H9 (cell line): ENCODE results near the gene MTCP1. TPM values are rescaled to one million over a fixed set of nuclear protein-coding genes. Genes with fewer than 3 reads are reported as not detected.

ENCODE experiments used
- DNase-seq: peaks from one replicate; pipeline ENCODE4 v3.0.0-alpha.2; 2017
- H2AFZ ChIP-seq: one replicate; pipeline ENCODE4 v1.6.1; 2013; ENCODE audit warnings: mild to moderate bottlenecking, low read length, control low read depth, moderate library complexity
- H2AK5ac ChIP-seq: 2 replicates; pipeline ENCODE4 v1.6.1; 2013; ENCODE audit warnings: low read length, control low read depth, mixed read lengths; ENCODE audit not compliant: insufficient read length
- H2BK120ac ChIP-seq: one replicate; pipeline ENCODE4 v1.6.1; 2013; ENCODE audit warnings: low read depth, mild to moderate bottlenecking, low read length, control low read depth, inconsistent platforms; ENCODE audit not compliant: poor library complexity, severe bottlenecking
- H2BK12ac ChIP-seq: 2 replicates; pipeline ENCODE4 v1.6.1; 2013; ENCODE audit warnings: low read length, control low read depth, mixed read lengths, low read depth; ENCODE audit not compliant: insufficient read length
- H2BK15ac ChIP-seq: 2 replicates; pipeline ENCODE4 v1.6.1; 2013; ENCODE audit warnings: low read depth, low read length, control low read depth
- H2BK20ac ChIP-seq: one replicate; pipeline ENCODE4 v1.6.1; 2013; ENCODE audit warnings: low read depth, mild to moderate bottlenecking, low read length, control low read depth, inconsistent platforms; ENCODE audit not compliant: poor library complexity, severe bottlenecking
- H2BK5ac ChIP-seq: 2 replicates; pipeline ENCODE4 v1.6.1; 2013; ENCODE audit warnings: low read length, control low read depth, mixed read lengths; ENCODE audit not compliant: insufficient read length
- H3K14ac ChIP-seq: 2 replicates; pipeline ENCODE4 v1.6.1; 2013; ENCODE audit warnings: low read length, control low read depth; ENCODE audit not compliant: insufficient read depth
- H3K18ac ChIP-seq: 2 replicates; pipeline ENCODE4 v1.6.1; 2013; ENCODE audit warnings: low read depth, mild to moderate bottlenecking, mixed read lengths, low read length, control low read depth; ENCODE audit not compliant: insufficient read length
- H3K23ac ChIP-seq: 2 replicates; pipeline ENCODE4 v1.6.1; 2013; ENCODE audit warnings: low read length, control low read depth, mixed read lengths, low read depth; ENCODE audit not compliant: insufficient read length
- H3K23me2 ChIP-seq: 2 replicates; pipeline ENCODE4 v1.6.1; 2013; ENCODE audit warnings: low read depth, mild to moderate bottlenecking, mixed read lengths, low read length, control low read depth; ENCODE audit not compliant: insufficient read length, poor library complexity, severe bottlenecking
- H3K27ac ChIP-seq: 2 replicates; pipeline ENCODE4 v1.5.1; 2013; ENCODE audit warnings: low read length, control low read depth, mixed read lengths, low read depth; ENCODE audit not compliant: insufficient read length
- H3K27me3 ChIP-seq: 2 replicates; pipeline ENCODE4 v1.6.1; 2013; ENCODE audit warnings: low read length, control low read depth, inconsistent platforms; ENCODE audit not compliant: insufficient read depth
- H3K4ac ChIP-seq: 2 replicates; pipeline ENCODE4 v1.6.1; 2013; ENCODE audit warnings: low read depth, mild to moderate bottlenecking, control low read depth, inconsistent platforms, low read length, moderate library complexity
- H3K4me1 ChIP-seq: 2 replicates; pipeline ENCODE4 v1.6.1; 2013; ENCODE audit warnings: low read length, control low read depth, inconsistent platforms; ENCODE audit not compliant: insufficient read depth
- H3K4me2 ChIP-seq: 2 replicates; pipeline ENCODE4 v1.6.1; 2013; ENCODE audit warnings: low read length, control low read depth, mixed read lengths; ENCODE audit not compliant: insufficient read length, insufficient read depth
- H3K56ac ChIP-seq: 2 replicates; pipeline ENCODE4 v1.6.1; 2013; ENCODE audit warnings: low read depth, mild to moderate bottlenecking, mixed read lengths, low read length, control low read depth; ENCODE audit not compliant: insufficient read length
- H3K79me1 ChIP-seq: 2 replicates; pipeline ENCODE4 v1.6.1; 2013; ENCODE audit warnings: low read depth, mild to moderate bottlenecking, moderate library complexity, low read length, control low read depth, inconsistent platforms; ENCODE audit not compliant: insufficient read depth, poor library complexity, severe bottlenecking
- H3K79me2 ChIP-seq: 2 replicates; pipeline ENCODE4 v1.6.1; 2013; ENCODE audit warnings: low read length, control low read depth, inconsistent platforms; ENCODE audit not compliant: insufficient read depth
- H3K9ac ChIP-seq: 2 replicates; pipeline ENCODE4 v1.6.1; 2013; ENCODE audit warnings: low read length, control low read depth, mixed read lengths; ENCODE audit not compliant: insufficient read length; ENCODE audit errors: extremely low read depth
- H3K9me3 ChIP-seq: one replicate; pipeline ENCODE4 v1.6.1; 2013; ENCODE audit warnings: low read depth, low read length, inconsistent platforms; ENCODE audit not compliant: control insufficient read depth
- H3T11ph ChIP-seq: one replicate; pipeline ENCODE4 v1.6.1; 2013; ENCODE audit warnings: mild to moderate bottlenecking, low read length, control low read depth, inconsistent platforms
- H4K20me1 ChIP-seq: one replicate; pipeline ENCODE4 v1.6.1; 2013; ENCODE audit not compliant: control insufficient read depth, insufficient read length, insufficient read depth
- H4K5ac ChIP-seq: 2 replicates; pipeline ENCODE4 v1.6.1; 2013; ENCODE audit warnings: low read depth, mild to moderate bottlenecking, mixed read lengths, low read length, control low read depth; ENCODE audit not compliant: insufficient read length
- H4K8ac ChIP-seq: replicated peaks from 2 replicates; pipeline ENCODE4 v1.6.1; 2013; ENCODE audit warnings: low read length, control low read depth, mixed read lengths, low read depth; ENCODE audit not compliant: insufficient read length
- H4K91ac ChIP-seq: 2 replicates; pipeline ENCODE4 v1.6.1; 2013; ENCODE audit warnings: low read depth, mild to moderate bottlenecking, moderate library complexity, mixed read lengths, low read length, control low read depth; ENCODE audit not compliant: insufficient read length
- H3K27ac Mint-ChIP-seq, 3 experiments: 2 replicates in 2 of 3; 3 replicates in 1 of 3; pipeline ENCODE4 v1.8.0; 2020 to 2021; ENCODE audit warnings: mixed read lengths in 3 of 3, mild to moderate bottlenecking in 1 of 3, moderate library complexity in 1 of 3
- H3K27me3 Mint-ChIP-seq: 2 replicates; pipeline ENCODE4 v1.8.0; 2021; ENCODE audit warnings: low read depth, mild to moderate bottlenecking, moderate library complexity, mixed read lengths
- H3K36me3 Mint-ChIP-seq, 3 experiments: 2 replicates in 2 of 3; 3 replicates in 1 of 3; pipeline ENCODE4 v1.8.0; 2020 to 2021; ENCODE audit warnings: low read depth in 3 of 3, mixed read lengths in 3 of 3; ENCODE audit not compliant: insufficient read depth in 1 of 3
- H3K4me1 Mint-ChIP-seq, 2 experiments: 2 replicates each; pipeline ENCODE4 v1.8.0; 2020; ENCODE audit warnings: mixed read lengths in 2 of 2
- H3K4me3 Mint-ChIP-seq, 2 experiments: 2 replicates in 1 of 2; 3 replicates in 1 of 2; pipeline ENCODE4 v1.8.0; 2020 to 2021; ENCODE audit warnings: mild to moderate bottlenecking in 2 of 2, mixed read lengths in 2 of 2, moderate library complexity in 1 of 2
- H3K9me3 Mint-ChIP-seq, 2 experiments: 2 replicates in 1 of 2; 3 replicates in 1 of 2; pipeline ENCODE4 v1.8.0; 2020; ENCODE audit warnings: mild to moderate bottlenecking in 2 of 2, mixed read lengths in 2 of 2, moderate library complexity in 1 of 2
- CTCF ChIP-seq: fragments of 200-600 bp; sonication (generic); conservative IDR thresholded peaks from 3 replicates; pipeline ENCODE4 v1.8.0; 2021; ENCODE audit warnings: antibody characterized with exemption, mild to moderate bottlenecking
- WGBS: extraction: QIAGEN DNeasy Blood & Tissue Kit; methylation state at CpG from one replicate; pipeline ENCODE4 v1.1.7; 2013; ENCODE audit warnings: missing lambda C conversion rate, low lambda C conversion rate, mixed read lengths; ENCODE audit not compliant: insufficient read length; ENCODE audit errors: extremely low coverage; 5-methylcytosine and 5-hydroxymethylcytosine counted together
- total RNA-seq: library from RNA; stranded (reverse); gene quantifications from 2 replicates; pipeline ENCODE4 v1.2.1, GENCODE V29; 2021

MTCP1 gene
- total RNA-seq, 1 experiment from 2014 or later = 21.4 TPM

- Mint-ChIP-seq H3K4me3 (no peak overlapping the region), H3K27me3 (no peaks in the 10 kb centered on the region), H3K4me1 (no peaks in the 10 kb centered on the region), H3K36me3 (peaks cover 10 to 58% (median 27%) of the 10 kb centered on the region in 3 experiments), H3K27ac (no peak overlapping the region), H3K9me3 (peaks cover 65 to 69% of the 10 kb centered on the region in 2 experiments)
- TF ChIP-seq CTCF = peak; percentile 70
- Histone ChIP-seq H3K4me2 (no peak overlapping the region), H4K20me1 (no peaks in the 10 kb centered on the region), H2AFZ (no peak overlapping the region), H3K14ac (no peak overlapping the region), H3K27ac (no peak overlapping the region), H2BK5ac (no peak overlapping the region), H2BK15ac (no peak overlapping the region), H3K9me3 (peaks cover 22% of the 10 kb centered on the region), H3K56ac (no peak overlapping the region), H4K5ac (no peak overlapping the region), H3K79me2 (no peaks in the 10 kb centered on the region), H3K4ac (no peak overlapping the region), H3K79me1 (no peaks in the 10 kb centered on the region), H3K27me3 (no peaks in the 10 kb centered on the region), H2BK20ac (no peak overlapping the region), H3K4me1 (no peaks in the 10 kb centered on the region), H2AK5ac (no peak overlapping the region), H3K9ac (no peak overlapping the region), H3T11ph (no peak overlapping the region), H4K91ac (no peak overlapping the region), H2BK120ac (no peak overlapping the region), H3K18ac (no peak overlapping the region), H4K8ac (no peak overlapping the region), H2BK12ac (no peak overlapping the region), H3K23me2 (no peaks in the 10 kb centered on the region), H3K23ac (no peak overlapping the region)
- no CpG with 5 or more reads among the region's 24 CpGs for WGBS
- DNase-seq = peak; percentile 65
Measured at GRCh38 chrX:155086202-155086840, 15.4 kb upstream of the MTCP1 start.
